Fibroblast of mammary gland (primary cell): ENCODE data around the gene GNB1L.

Experiments used
- DNase-seq: peaks from one replicate; pipeline ENCODE4 v3.0.0-alpha.2; 2010; ENCODE audit warnings: low read depth
- H3K4me3 ChIP-seq: 2 replicates; pipeline ENCODE4 v1.5.1; 2011; ENCODE audit warnings: low read depth, mild to moderate bottlenecking, low read length, moderate library complexity; ENCODE audit not compliant: control insufficient read depth
- CTCF ChIP-seq: conservative IDR thresholded peaks from 2 replicates; pipeline ENCODE4 v1.5.1; 2011; ENCODE audit warnings: low read depth, low read length, inconsistent platforms; ENCODE audit not compliant: control insufficient read depth, insufficient read depth

Gene GNB1L

GRCh38 chr22:19755145-19755710, 99.4 kb downstream of the GNB1L start:
- no peak for TF ChIP-seq CTCF
- no peak for DNase-seq
- no peak overlapping the region for H3K4me3 ChIP-seq

- TF ChIP-seq CTCF, result no peak
These were observed 100.0 kb downstream of the GNB1L start for GRCh38 chr22:19754701-19755144.

GRCh38 chr22:19753996-19754700, 100.5 kb downstream of the GNB1L start:
- no peak for DNase-seq
- no peak overlapping the region for H3K4me3 ChIP-seq
- TF ChIP-seq CTCF, result no peak

More at GRCh38 chr22:19754701-19755144, 100.0 kb downstream of the GNB1L start:
- DNase-seq, result no peak
- H3K4me3 ChIP-seq, result no peak overlapping the region

GRCh38 chr22:19753090-19753842, 101.4 kb downstream of the GNB1L start:
- H3K4me3 ChIP-seq, result no peak overlapping the region
- TF ChIP-seq CTCF, result no peak
- DNase-seq, result no peak

GRCh38 chr22:19751497-19752245, 103.0 kb downstream of the GNB1L start:
- no peak for DNase-seq
- H3K4me3 ChIP-seq, result no peak overlapping the region
- no peak for TF ChIP-seq CTCF
